ENCODE measurements around the gene SOX4. TPM values are rescaled to one million over a fixed set of nuclear protein-coding genes. Genes with fewer than 3 reads are reported as not detected.

The SOX4 gene
- polyA plus RNA-seq, 1 donor (not counting 4 experiments of a cell fraction or from before 2014, with no cell fraction given), result 16.3 TPM

- no peak overlapping the region for H3K4me3 ChIP-seq (ENCODE audit: control insufficient read depth in 2 of 3, extremely low read depth in 1 of 3, insufficient read depth in 2 of 3, low read depth in 1 of 3, low read length in 3 of 3)
- no peak for DNase-seq (ENCODE audit: low read depth, low spot score)
- H4K20me1 ChIP-seq (ENCODE audit: control insufficient read depth, extremely low read depth, insufficient read depth, low read length), result no peaks in the 10 kb centered on the region
- dilution Hi-C loops (cut with MboI; ENCODE audit: extremely low pct_ligation_motif_present, low sequenced_read_pairs), result no loop called here
- TF ChIP-seq EZH2 (IDR thresholded peaks at IDR 0.05; ENCODE audit: low read length) (no peak), CTCF (optimal IDR thresholded peaks at IDR 0.05 in 1 of 3, IDR thresholded peaks at IDR 0.05 in 1 of 3, conservative IDR thresholded peaks at IDR 0.05 in 1 of 3; ENCODE audit: extremely low read depth in 1 of 3, insufficient read depth in 2 of 3, low read length in 3 of 3) (no peak)
- H3K27ac ChIP-seq (ENCODE audit: control insufficient read depth, insufficient read depth, low read length), result no peak overlapping the region
- H3K79me2 ChIP-seq (ENCODE audit: control insufficient read depth, insufficient read depth, low read length), result peaks cover 5% of the 10 kb centered on the region
- no peaks in the 10 kb centered on the region for H3K36me3 ChIP-seq (ENCODE audit: control insufficient read depth in 2 of 2, extremely low read depth in 1 of 2, insufficient read depth in 2 of 2, low read length in 2 of 2)
- no peak for FAIRE-seq
- no peak overlapping the region for H3K9ac ChIP-seq (ENCODE audit: control insufficient read depth, extremely low read depth, insufficient read depth, low read length)
- peaks cover under 1% of the 10 kb centered on the region for H3K4me1 ChIP-seq (ENCODE audit: control insufficient read depth, extremely low read depth, insufficient read depth, low read length)
- H2AFZ ChIP-seq (ENCODE audit: control insufficient read depth, low read length), result no peak overlapping the region
- no peaks in the 10 kb centered on the region for H3K9me1 ChIP-seq (ENCODE audit: control insufficient read depth, extremely low read depth, insufficient read depth, low read length)
- H3K4me2 ChIP-seq (ENCODE audit: control insufficient read depth, extremely low read depth, insufficient read depth, low read depth, low read length), result no peak overlapping the region
- H3K27me3 ChIP-seq (ENCODE audit: control insufficient read depth, extremely low read depth, insufficient read depth, low read length), result no peaks in the 10 kb centered on the region
- H3K9me3 ChIP-seq (ENCODE audit: control insufficient read depth, low read depth, low read length), result no peaks in the 10 kb centered on the region
Measured at GRCh38 chr6:21603082-21603952, 9.8 kb downstream of the SOX4 start.

GRCh38 chr6:21604081-21604480 lies 10.5 kb downstream of the SOX4 start:
- Histone ChIP-seq H4K20me1 (ENCODE audit: control insufficient read depth, extremely low read depth, insufficient read depth, low read length) (no peaks in the 10 kb centered on the region), H3K9me3 (ENCODE audit: control insufficient read depth, low read depth, low read length) (no peaks in the 10 kb centered on the region), H3K79me2 (ENCODE audit: control insufficient read depth, insufficient read depth, low read length) (no peaks in the 10 kb centered on the region), H3K9ac (ENCODE audit: control insufficient read depth, extremely low read depth, insufficient read depth, low read length) (no peak overlapping the region), H3K9me1 (ENCODE audit: control insufficient read depth, extremely low read depth, insufficient read depth, low read length) (no peaks in the 10 kb centered on the region), H3K4me3 (ENCODE audit: control insufficient read depth in 2 of 3, extremely low read depth in 1 of 3, insufficient read depth in 2 of 3, low read depth in 1 of 3, low read length in 3 of 3) (no peak overlapping the region), H3K4me1 (ENCODE audit: control insufficient read depth, extremely low read depth, insufficient read depth, low read length) (no peaks in the 10 kb centered on the region), H3K4me2 (ENCODE audit: control insufficient read depth, extremely low read depth, insufficient read depth, low read depth, low read length) (no peak overlapping the region), H3K27ac (ENCODE audit: control insufficient read depth, insufficient read depth, low read length) (no peak overlapping the region), H2AFZ (ENCODE audit: control insufficient read depth, low read length) (no peak overlapping the region), H3K36me3 (ENCODE audit: control insufficient read depth in 2 of 2, extremely low read depth in 1 of 2, insufficient read depth in 2 of 2, low read length in 2 of 2) (no peaks in the 10 kb centered on the region), H3K27me3 (ENCODE audit: control insufficient read depth, extremely low read depth, insufficient read depth, low read length) (no peaks in the 10 kb centered on the region)
- no peak for TF ChIP-seq CTCF (optimal IDR thresholded peaks at IDR 0.05 in 1 of 3, IDR thresholded peaks at IDR 0.05 in 1 of 3, conservative IDR thresholded peaks at IDR 0.05 in 1 of 3; ENCODE audit: extremely low read depth in 1 of 3, insufficient read depth in 2 of 3, low read length in 3 of 3)
- TF ChIP-seq EZH2 (IDR thresholded peaks at IDR 0.05; ENCODE audit: low read length), result no peak
- DNase-seq (ENCODE audit: low read depth, low spot score) (no peak), FAIRE-seq (no peak)
- dilution Hi-C loops (cut with MboI; ENCODE audit: extremely low pct_ligation_motif_present, low sequenced_read_pairs), result no loop called here
